Esophagus muscularis mucosa (tissue), 3 donors: ENCODE measurements around the gene CHRM4.

Source experiments
- POLR2AphosphoS5 ChIP-seq, 2 donors: sonication (generic); formaldehyde crosslinking; IDR thresholded peaks; one replicate each; pipeline ENCODE4 v1.6.1; 2017; ENCODE audit warnings: antibody characterized with exemption in 2 of 2
- TF ChIP-seq, protein P1 (sequence below), 3 experiments: fragments of 200-600 bp in 2 of 3; fragments of 450-650 bp in 1 of 3; sonication (generic) in 2 of 3; IDR thresholded peaks; one replicate each; pipeline ENCODE4 v1.5.1; 2017 to 2019; ENCODE audit warnings: antibody characterized with exemption in 3 of 3, mild to moderate bottlenecking in 2 of 3, moderate library complexity in 1 of 3

DNA sequence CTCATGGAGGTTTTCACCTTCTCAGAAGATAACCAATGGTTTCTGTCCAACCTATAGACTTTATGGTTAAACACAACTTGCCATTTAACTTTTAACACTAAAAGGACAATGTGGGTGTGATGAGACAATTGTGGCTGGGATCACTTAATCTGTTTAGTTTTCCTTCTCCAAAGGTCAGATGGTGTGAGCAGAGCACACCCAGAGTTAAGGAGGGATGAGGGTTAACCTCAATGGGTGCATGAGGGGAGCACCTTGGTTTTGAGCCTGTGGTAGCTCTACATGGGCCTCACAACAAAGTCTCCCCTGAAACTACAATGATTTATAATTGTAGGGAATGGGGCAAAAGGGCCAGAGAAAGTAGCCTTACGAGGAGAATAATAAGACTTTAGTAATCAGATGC is 28.9 kb upstream of the CHRM4 start:
- TF ChIP-seq, protein P1, sequence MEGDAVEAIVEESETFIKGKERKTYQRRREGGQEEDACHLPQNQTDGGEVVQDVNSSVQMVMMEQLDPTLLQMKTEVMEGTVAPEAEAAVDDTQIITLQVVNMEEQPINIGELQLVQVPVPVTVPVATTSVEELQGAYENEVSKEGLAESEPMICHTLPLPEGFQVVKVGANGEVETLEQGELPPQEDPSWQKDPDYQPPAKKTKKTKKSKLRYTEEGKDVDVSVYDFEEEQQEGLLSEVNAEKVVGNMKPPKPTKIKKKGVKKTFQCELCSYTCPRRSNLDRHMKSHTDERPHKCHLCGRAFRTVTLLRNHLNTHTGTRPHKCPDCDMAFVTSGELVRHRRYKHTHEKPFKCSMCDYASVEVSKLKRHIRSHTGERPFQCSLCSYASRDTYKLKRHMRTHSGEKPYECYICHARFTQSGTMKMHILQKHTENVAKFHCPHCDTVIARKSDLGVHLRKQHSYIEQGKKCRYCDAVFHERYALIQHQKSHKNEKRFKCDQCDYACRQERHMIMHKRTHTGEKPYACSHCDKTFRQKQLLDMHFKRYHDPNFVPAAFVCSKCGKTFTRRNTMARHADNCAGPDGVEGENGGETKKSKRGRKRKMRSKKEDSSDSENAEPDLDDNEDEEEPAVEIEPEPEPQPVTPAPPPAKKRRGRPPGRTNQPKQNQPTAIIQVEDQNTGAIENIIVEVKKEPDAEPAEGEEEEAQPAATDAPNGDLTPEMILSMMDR (IDR thresholded peaks at IDR 0.05), result no peak
- no peak for TF ChIP-seq POLR2AphosphoS5 (IDR thresholded peaks at IDR 0.05)
